Spleen (tissue), 11 donors: ENCODE results near the gene ZDHHC6. TPM values are rescaled to one million over a fixed set of nuclear protein-coding genes. Genes with fewer than 3 reads are reported as not detected.

Source experiments
- DNase-seq: peaks from one replicate; pipeline ENCODE4 v3.0.0-alpha.2; 2020
- H3K27ac ChIP-seq, 8 donors: fragments of 200-600 bp; sonication (generic) in 7 of 8; 1 replicate in 4 of 8; 2 replicates in 4 of 8; pipeline versions ENCODE4 v1.5.0 to v1.8.0; 2016 to 2021; ENCODE audit warnings: inconsistent platforms in 4 of 8, mild to moderate bottlenecking in 4 of 8, moderate library complexity in 1 of 8
- H3K27me3 ChIP-seq, 7 donors: fragments of 200-600 bp; sonication (generic) in 6 of 7; replicated peaks in 1 of 7; 1 replicate in 4 of 7; 2 replicates in 3 of 7; pipeline versions ENCODE4 v1.5.0 to v1.8.0; 2016 to 2021; ENCODE audit warnings: inconsistent platforms in 3 of 7, mild to moderate bottlenecking in 1 of 7
- H3K36me3 ChIP-seq, 6 donors: fragments of 200-600 bp; sonication (generic) in 5 of 6; 1 replicate in 4 of 6; 2 replicates in 2 of 6; pipeline versions ENCODE4 v1.5.0 to v1.8.0; 2016 to 2021; ENCODE audit warnings: inconsistent platforms in 2 of 6
- H3K4me1 ChIP-seq, 6 donors: fragments of 200-600 bp; sonication (generic) in 5 of 6; 1 replicate in 3 of 6; 2 replicates in 3 of 6; pipeline versions ENCODE4 v1.5.0 to v1.8.0; 2016 to 2021; ENCODE audit warnings: inconsistent platforms in 3 of 6
- H3K4me3 ChIP-seq, 8 donors: fragments of 200-600 bp; sonication (generic) in 7 of 8; 1 replicate in 4 of 8; 2 replicates in 4 of 8; pipeline versions ENCODE4 v1.5.0 to v1.8.0; 2016 to 2021; ENCODE audit warnings: inconsistent platforms in 4 of 8, mild to moderate bottlenecking in 4 of 8, moderate library complexity in 2 of 8
- H3K9me3 ChIP-seq, 8 donors: fragments of 200-600 bp; sonication (generic) in 7 of 8; 1 replicate in 4 of 8; 2 replicates in 4 of 8; pipeline versions ENCODE4 v1.5.0 to v1.8.0; 2016 to 2021; ENCODE audit warnings: inconsistent platforms in 4 of 8
- POLR2A ChIP-seq, 3 donors: fragments of 450-650 bp; IDR thresholded peaks; one replicate each; pipeline ENCODE4 v1.5.1; 2017; ENCODE audit warnings: antibody characterized with exemption in 3 of 3, mild to moderate bottlenecking in 1 of 3
- POLR2AphosphoS5 ChIP-seq, 3 donors: sonication (generic); formaldehyde crosslinking; IDR thresholded peaks; one replicate each; pipeline ENCODE4 v1.5.1; 2017; ENCODE audit warnings: antibody characterized with exemption in 3 of 3
- WGBS, 5 donors: extraction: QIAGEN DNeasy Blood & Tissue Kit in 3 of 5; methylation state at CpG; one replicate each; pipeline versions ENCODE4 v1.1.5 to v1.1.7; 2013 to 2018; 5-methylcytosine and 5-hydroxymethylcytosine counted together
- intact Hi-C: fragments of 100-400 bp; cut with DNase I; formaldehyde crosslinking; loops from one replicate; pipeline ENCODE4 v1.15.0; 2023; ENCODE audit warnings: low total_unique reads
- polyA plus RNA-seq, 3 donors: library from polyadenylated mRNA; stranded (reverse); fragments of 200-250 nt; gene quantifications; one replicate each; pipeline ENCODE4 v1.2.1, GENCODE V29; 2013
- total RNA-seq, 7 donors: library from RNA; depleted of rRNA in 3 of 7; stranded (reverse); fragments of >200 nt in 3 of 7; fragmentation: NEBNext Ultra II Directional in 4 of 7; extraction: Animal tissue kit (Norgen Biotek cat#: 25700) in 4 of 7; gene quantifications; one replicate each; pipeline versions ENCODE4 v1.1.0 to v1.2.1, GENCODE V29; 2016 to 2021
- TF ChIP-seq, protein P1 (sequence below), 11 experiments: fragments of 200-600 bp in 7 of 11; fragments of 450-650 bp in 4 of 11; sonication (generic) in 4 of 11; IDR thresholded peaks in 8 of 11; conservative IDR thresholded peaks in 3 of 11; 1 replicate in 7 of 11; 2 replicates in 4 of 11; pipeline versions ENCODE4 v1.4.0 to v1.8.0; 2016 to 2021; ENCODE audit warnings: antibody characterized with exemption in 11 of 11, inconsistent platforms in 4 of 11, mild to moderate bottlenecking in 1 of 11
- donor health status: healthy with polysubstance abuse.
- donor health status: DM: no; HTN: no; CAD: no; lungs with moderate emphysema.
- donor health status: DM: no; HTN: no; CAD: no.
- donor health status: Bipolar disorder and iron deficiency.
- donor health status: healthy.
- donor health status: DM: no; HTN: no; CAD: no.
- donor health status: DM: yes; HTN: yes; CAD: no.

ZDHHC6 gene
- total and polyA plus RNA-seq, 10 donors: 28.0 to 51.9 (median 38.3) TPM

DNA sequence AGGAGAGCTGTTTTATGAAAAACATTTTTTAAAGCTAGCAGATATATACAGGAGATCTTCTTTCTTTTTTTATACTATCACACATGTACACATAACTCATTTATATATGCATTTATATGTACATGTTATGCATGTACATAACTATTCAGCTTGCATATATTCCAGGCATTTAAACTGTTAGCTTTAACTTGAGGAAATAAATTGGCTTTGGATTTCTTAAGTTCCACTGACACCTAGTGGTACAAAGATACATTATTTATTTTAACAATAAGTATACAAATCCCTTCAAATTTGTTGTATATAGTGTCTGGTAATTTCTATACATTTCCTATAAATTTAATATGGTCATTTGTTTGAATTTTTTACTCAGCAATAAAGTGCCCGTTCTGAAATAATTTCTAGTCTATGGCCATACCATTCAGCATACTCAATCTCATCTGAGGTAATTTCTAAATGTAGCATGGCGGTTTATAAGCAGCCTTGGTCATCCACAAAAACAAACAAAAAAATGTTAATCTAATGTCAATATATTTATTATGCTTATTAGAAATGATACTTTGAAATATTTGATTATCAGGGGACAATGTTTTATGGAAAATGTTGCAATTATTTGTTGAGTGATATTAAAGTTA lies 11.6 kb downstream of the ZDHHC6 start:
- H3K27ac ChIP-seq: no peak overlapping the region
- no peaks in the 10 kb centered on the region for H3K9me3 ChIP-seq
- no peak for DNase-seq
- 89 to 97% (median 93%) methylated on average over 2 of the region's 2 CpGs for WGBS, 5 donors
- H3K36me3 ChIP-seq: peaks cover 0 to 100% (median 81%) of the 10 kb centered on the region in 6 donors
- no peak overlapping the region for H3K4me3 ChIP-seq
- TF ChIP-seq POLR2A (IDR thresholded peaks at IDR 0.05): no peak
- TF ChIP-seq, protein P1, sequence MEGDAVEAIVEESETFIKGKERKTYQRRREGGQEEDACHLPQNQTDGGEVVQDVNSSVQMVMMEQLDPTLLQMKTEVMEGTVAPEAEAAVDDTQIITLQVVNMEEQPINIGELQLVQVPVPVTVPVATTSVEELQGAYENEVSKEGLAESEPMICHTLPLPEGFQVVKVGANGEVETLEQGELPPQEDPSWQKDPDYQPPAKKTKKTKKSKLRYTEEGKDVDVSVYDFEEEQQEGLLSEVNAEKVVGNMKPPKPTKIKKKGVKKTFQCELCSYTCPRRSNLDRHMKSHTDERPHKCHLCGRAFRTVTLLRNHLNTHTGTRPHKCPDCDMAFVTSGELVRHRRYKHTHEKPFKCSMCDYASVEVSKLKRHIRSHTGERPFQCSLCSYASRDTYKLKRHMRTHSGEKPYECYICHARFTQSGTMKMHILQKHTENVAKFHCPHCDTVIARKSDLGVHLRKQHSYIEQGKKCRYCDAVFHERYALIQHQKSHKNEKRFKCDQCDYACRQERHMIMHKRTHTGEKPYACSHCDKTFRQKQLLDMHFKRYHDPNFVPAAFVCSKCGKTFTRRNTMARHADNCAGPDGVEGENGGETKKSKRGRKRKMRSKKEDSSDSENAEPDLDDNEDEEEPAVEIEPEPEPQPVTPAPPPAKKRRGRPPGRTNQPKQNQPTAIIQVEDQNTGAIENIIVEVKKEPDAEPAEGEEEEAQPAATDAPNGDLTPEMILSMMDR (IDR thresholded peaks at IDR 0.05 in 8 of 11, conservative IDR thresholded peaks at IDR 0.05 in 3 of 11): peak in 6 of 11 experiments; percentile 14 to 44 (median 29)
- intact Hi-C loops: loop anchor here (10.0 kb wide), 1 partner anchor 110 kb away; no protein-coding TSS in a partner anchor
- no peaks in the 10 kb centered on the region for H3K27me3 ChIP-seq
- H3K4me1 ChIP-seq: no peaks in the 10 kb centered on the region

DNA sequence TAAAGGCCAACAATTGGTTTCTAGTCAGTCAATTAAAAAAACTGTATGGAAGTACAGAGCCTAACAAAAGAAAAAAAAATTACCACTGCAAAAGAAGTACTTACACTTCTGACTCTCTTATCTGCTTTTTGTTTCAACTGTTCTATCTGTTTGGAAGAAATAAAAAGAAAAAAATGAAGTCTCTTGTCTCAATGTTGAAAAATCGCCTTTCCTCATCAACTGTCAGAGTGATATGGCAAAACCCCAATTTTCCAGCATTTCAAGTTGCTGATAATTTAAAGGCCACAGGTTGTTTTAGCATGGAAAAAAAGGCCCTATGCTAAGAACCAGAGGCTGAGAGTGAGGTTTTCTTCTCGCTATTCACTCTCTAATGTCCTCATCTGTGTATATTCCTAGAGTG lies 13.6 kb downstream of the ZDHHC6 start:
- Histone ChIP-seq H3K27me3 (no peaks in the 10 kb centered on the region), H3K4me1 (no peaks in the 10 kb centered on the region), H3K36me3 (peaks cover 0 to 100% (median 83%) of the 10 kb centered on the region in 6 donors), H3K4me3 (no peak overlapping the region), H3K27ac (no peak overlapping the region), H3K9me3 (no peaks in the 10 kb centered on the region)
- intact Hi-C loops: loop anchor here (10.0 kb wide), 1 partner anchor 108 kb away; no protein-coding TSS in a partner anchor
- DNase-seq: no peak
- TF ChIP-seq POLR2AphosphoS5 (IDR thresholded peaks at IDR 0.05) (no peak), POLR2A (IDR thresholded peaks at IDR 0.05) (no peak)
- TF ChIP-seq, protein P1 (IDR thresholded peaks at IDR 0.05 in 8 of 11, conservative IDR thresholded peaks at IDR 0.05 in 3 of 11): no peak
- 89 to 98% (median 95%) methylated on average over 2 of the region's 2 CpGs for WGBS, 5 donors

DNA sequence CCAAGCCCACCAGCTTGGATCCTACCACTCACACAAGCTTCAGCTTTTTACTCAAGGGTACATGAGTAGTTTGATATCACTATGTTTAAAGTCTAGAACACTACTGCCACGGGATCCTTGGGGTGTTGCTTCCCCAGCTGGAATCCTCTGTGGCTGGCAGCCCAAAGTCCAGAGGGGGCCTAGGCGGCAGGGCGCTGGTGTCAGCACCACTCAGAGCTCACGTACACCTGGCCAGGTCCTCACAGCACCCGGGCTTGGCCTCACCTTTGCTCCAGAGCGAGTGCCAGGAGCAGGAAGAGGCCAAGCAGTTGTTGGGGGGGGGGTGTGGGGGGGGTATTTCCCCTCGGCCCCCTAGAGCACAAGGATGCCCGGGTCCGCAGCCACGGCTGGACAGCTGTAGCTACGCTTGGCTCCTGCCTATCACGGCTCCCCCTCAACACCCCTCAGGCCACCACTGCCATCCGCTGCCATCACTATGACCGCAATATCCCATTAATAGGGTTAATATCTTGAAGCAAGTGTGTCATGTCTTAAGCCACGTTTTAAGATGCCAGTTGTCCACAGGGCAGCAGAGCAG lies 17.0 kb downstream of the ZDHHC6 start:
- intact Hi-C loops: loop anchor here (10.0 kb wide), 1 partner anchor 105 kb away; no protein-coding TSS in a partner anchor
- Histone ChIP-seq H3K9me3 (no peaks in the 10 kb centered on the region), H3K27me3 (no peaks in the 10 kb centered on the region), H3K4me3 (no peak overlapping the region), H3K27ac (peak overlapping the region in 3 of 8 donors; percentile 9 to 47 (median 16)), H3K36me3 (peaks cover 0 to 100% (median 91%) of the 10 kb centered on the region in 6 donors), H3K4me1 (no peaks in the 10 kb centered on the region)
- peak in 2 of 3 donors; percentile 12 to 68 for TF ChIP-seq POLR2AphosphoS5 (IDR thresholded peaks at IDR 0.05)
- TF ChIP-seq, protein P1 (IDR thresholded peaks at IDR 0.05 in 8 of 11, conservative IDR thresholded peaks at IDR 0.05 in 3 of 11): no peak
- no peak for TF ChIP-seq POLR2A (IDR thresholded peaks at IDR 0.05)
- DNase-seq: peak; percentile 72
- 81 to 91% (median 86%) methylated on average over 12 to 15 of the region's 15 CpGs for WGBS, 5 donors

DNA sequence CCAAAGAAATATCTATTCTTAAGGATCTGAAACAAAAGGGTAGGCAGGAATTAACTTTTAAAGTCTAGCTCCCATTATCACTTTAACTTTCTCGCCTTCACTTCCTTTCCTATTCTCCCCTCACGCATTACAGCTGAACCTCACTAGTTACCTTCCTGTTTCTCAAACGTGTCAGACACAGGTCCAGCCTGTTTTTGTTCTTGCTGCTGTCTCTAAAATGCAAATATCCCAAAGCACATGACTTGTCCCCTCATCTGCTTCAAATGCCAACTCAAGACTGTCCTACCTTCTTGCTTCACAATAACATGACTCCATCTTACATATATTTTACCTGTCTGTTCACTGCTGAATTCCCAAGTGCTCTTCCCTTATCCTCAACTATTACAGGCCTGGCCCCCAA lies 17.6 kb downstream of the ZDHHC6 start:
- Histone ChIP-seq H3K4me1 (no peaks in the 10 kb centered on the region), H3K36me3 (peaks cover 0 to 100% (median 94%) of the 10 kb centered on the region in 6 donors), H3K9me3 (no peaks in the 10 kb centered on the region), H3K4me3 (no peak overlapping the region), H3K27me3 (no peaks in the 10 kb centered on the region), H3K27ac (peak overlapping the region in 3 of 8 donors; percentile 9 to 47 (median 16))
- TF ChIP-seq, protein P1 (IDR thresholded peaks at IDR 0.05 in 8 of 11, conservative IDR thresholded peaks at IDR 0.05 in 3 of 11): no peak
- TF ChIP-seq POLR2AphosphoS5 (IDR thresholded peaks at IDR 0.05) (no peak), POLR2A (IDR thresholded peaks at IDR 0.05) (no peak)
- WGBS, 5 donors: 46 to 59% (median 52%) methylated on average over 3 of the region's 3 CpGs
- no peak for DNase-seq
- intact Hi-C loops: no loop called here
